ENCODE data around the gene CAMK2G. TPM values are rescaled to one million over a fixed set of nuclear protein-coding genes. Genes with fewer than 3 reads are reported as not detected.

Gene CAMK2G
- total RNA-seq, 1 experiment from 2014 or later, result 179 TPM

GRCh38 chr10:73827346-73828089 is 46.8 kb downstream of the CAMK2G start:
- H3K27ac ChIP-seq (ENCODE audit: low read length), result peak overlapping the region; percentile 54
- intact Hi-C loops (cut with micrococcal nuclease), result no loop called here
- no peak overlapping the region for H2AFZ ChIP-seq (ENCODE audit: low read length)

GRCh38 chr10:73824146-73824725 is 50.1 kb downstream of the CAMK2G start:
- ChIA-PET POLR2A (ENCODE audit: unreplicated experiment) (no interaction called here), CTCF (interaction anchor here (0.6 kb wide), 1 partner anchor 258 kb away, joined by 3 read pairs; no protein-coding TSS in a partner anchor)
- Histone ChIP-seq H3K27me3 (ENCODE audit: low read length) (no peaks in the 10 kb centered on the region), H3K9me2 (replicated peaks; ENCODE audit: low read length) (no peaks in the 10 kb centered on the region), H3K4me1 (ENCODE audit: insufficient read depth, low read length) (peaks cover 39% of the 10 kb centered on the region), H3K9ac (ENCODE audit: low read length) (no peak overlapping the region), H3K4me2 (ENCODE audit: low read length) (no peak overlapping the region), H3F3A (ENCODE audit: low read length, unreplicated experiment) (peaks cover 6% of the 10 kb centered on the region), H4K20me1 (ENCODE audit: low read length) (peaks cover 6% of the 10 kb centered on the region; the same call in 1 of the 2 replicates), H3K36me3 (ENCODE audit: low read depth, low read length) (peaks cover 51% of the 10 kb centered on the region), H3K9me3 (ENCODE audit: low read length) (no peaks in the 10 kb centered on the region), H3K79me2 (ENCODE audit: low read length) (no peaks in the 10 kb centered on the region), H2AFZ (ENCODE audit: low read length) (no peak overlapping the region), H3K27ac (ENCODE audit: low read length) (no peak overlapping the region), H3K4me3 (ENCODE audit: low read length) (no peak overlapping the region)
- no TSS peak for BruUV-seq (replicated peaks)
- DNase-seq (no peak), ATAC-seq (no peak)
- intact Hi-C loops (cut with micrococcal nuclease), result no loop called here
- no peak for TF ChIP-seq EZH2phosphoT487 (IDR thresholded peaks at IDR 0.05; ENCODE audit: borderline replicate concordance, low read length)
- no peak for TF ChIP-seq EZH2 (IDR thresholded peaks at IDR 0.05; ENCODE audit: low read length, unreplicated experiment)
- TF ChIP-seq CTCF (conservative IDR thresholded peaks at IDR 0.05; ENCODE audit: low read depth, low read length), result no peak

More at GRCh38 chr10:73827346-73828089, 46.8 kb downstream of the CAMK2G start:
- no TSS peak for BruUV-seq (replicated peaks)
- Histone ChIP-seq H3K4me3 (ENCODE audit: low read length) (peak overlapping the region; percentile 7), H3K9me3 (ENCODE audit: low read length) (no peaks in the 10 kb centered on the region), H3K27me3 (ENCODE audit: low read length) (no peaks in the 10 kb centered on the region), H3K4me1 (ENCODE audit: insufficient read depth, low read length) (peaks cover 21% of the 10 kb centered on the region), H4K20me1 (ENCODE audit: low read length) (peaks cover 5% of the 10 kb centered on the region; the same call in 1 of the 2 replicates), H3K79me2 (ENCODE audit: low read length) (no peaks in the 10 kb centered on the region), H3K9ac (ENCODE audit: low read length) (peak overlapping the region; percentile 24), H3K36me3 (ENCODE audit: low read depth, low read length) (peaks cover 50% of the 10 kb centered on the region), H3F3A (ENCODE audit: low read length, unreplicated experiment) (peaks cover 13% of the 10 kb centered on the region), H3K9me2 (replicated peaks; ENCODE audit: low read length) (no peaks in the 10 kb centered on the region), H3K4me2 (ENCODE audit: low read length) (peak overlapping the region; percentile 56)
- POLR2A ChIA-PET (ENCODE audit: unreplicated experiment), result interaction anchor here (0.6 to 1.5 kb wide), 6 partner anchors 17 to 170 kb away, joined by 3 to 4 read pairs (median 3); partner anchors contain the start of gene VCL
- CTCF ChIA-PET, result interaction anchor here (0.5 to 2.4 kb wide), 8 partner anchors 8 to 173 kb away, joined by 3 to 16 read pairs (median 3); no protein-coding TSS in a partner anchor
- DNase-seq, result peak; percentile 100
- TF ChIP-seq EZH2 (IDR thresholded peaks at IDR 0.05; ENCODE audit: low read length, unreplicated experiment), result no peak
- TF ChIP-seq CTCF (conservative IDR thresholded peaks at IDR 0.05; ENCODE audit: low read depth, low read length), result peak; percentile 30; the same call in 1 of the 2 replicates
- no peak for TF ChIP-seq EZH2phosphoT487 (IDR thresholded peaks at IDR 0.05; ENCODE audit: borderline replicate concordance, low read length)
- peak; percentile 96 for ATAC-seq
